GM19238 (cell line): ENCODE results near the gene SLC2A9.

ENCODE experiments used
- DNase-seq: peaks from one replicate; pipeline ENCODE4 v3.0.0; 2011; ENCODE audit warnings: low spot score; ENCODE audit not compliant: insufficient read length

Gene SLC2A9

DNA sequence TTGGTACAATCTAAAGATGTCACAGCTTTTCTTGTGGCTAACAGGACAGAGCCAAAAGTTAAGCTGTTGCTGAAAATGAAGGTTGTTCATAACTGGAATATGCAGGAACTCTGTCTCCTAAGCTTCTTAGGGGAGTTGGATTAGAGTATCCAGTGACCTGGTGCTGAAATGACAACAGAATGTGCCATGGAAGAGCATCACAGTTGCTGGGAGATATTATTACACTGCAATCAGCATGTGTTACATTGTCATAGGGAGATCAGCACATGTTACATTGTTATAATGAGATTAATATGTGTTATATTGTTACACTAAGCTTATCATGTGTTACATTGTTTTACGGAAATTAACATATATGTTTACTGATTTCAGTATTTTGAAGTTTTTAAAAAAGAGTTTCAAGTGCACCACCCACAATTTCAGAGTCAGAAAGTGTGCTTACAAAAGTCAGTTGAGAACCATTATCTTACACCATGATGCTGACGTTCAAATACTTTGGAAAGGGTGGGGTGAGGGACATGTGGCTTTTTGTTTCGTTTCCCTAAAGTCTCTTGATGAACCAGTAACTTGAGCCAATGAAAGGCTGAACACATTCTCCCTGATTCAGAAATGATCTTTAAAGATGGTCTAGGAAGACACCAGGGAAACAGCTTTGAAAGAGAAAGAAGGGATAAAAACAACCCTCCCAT is 126.5 kb downstream of the SLC2A9 start:
- no peak for DNase-seq

DNA sequence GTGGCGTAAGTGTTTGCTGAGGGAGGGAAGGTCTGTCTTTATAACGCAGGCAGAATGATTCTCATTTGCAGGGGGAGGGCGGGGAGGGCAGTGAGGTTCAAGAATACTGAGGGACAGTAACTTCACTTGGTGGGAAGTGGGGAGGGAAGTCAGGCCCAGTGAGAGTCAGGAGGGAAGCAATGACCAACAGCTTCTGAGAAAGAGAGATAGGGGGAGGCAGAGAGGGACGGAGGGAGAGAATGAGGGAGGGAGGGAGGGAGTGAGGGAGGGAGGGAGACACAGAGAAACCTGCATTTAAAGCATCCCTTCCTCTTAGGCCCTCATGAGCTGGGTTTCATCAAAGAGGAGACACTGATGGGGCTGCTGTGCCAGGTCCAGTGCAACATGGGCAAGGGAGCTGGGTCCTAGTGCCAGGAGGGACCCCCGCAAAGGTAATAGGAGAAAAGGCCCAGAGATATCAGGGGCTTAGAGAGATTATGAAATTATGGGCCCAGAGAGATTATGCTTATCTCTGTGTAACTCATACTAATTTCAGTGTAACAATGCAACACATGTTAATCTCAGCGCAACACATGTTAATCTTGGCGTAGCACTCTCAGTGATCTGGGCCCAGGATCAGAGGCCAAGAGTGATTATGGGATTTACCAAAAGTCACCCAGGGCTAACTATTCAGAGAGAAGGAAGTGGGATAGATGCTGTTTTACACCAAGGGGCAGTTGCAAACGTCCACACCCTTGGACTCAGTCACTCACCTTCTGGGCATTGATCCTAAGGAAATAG is 127.8 kb downstream of the SLC2A9 start:
- DNase-seq, result no peak

DNA sequence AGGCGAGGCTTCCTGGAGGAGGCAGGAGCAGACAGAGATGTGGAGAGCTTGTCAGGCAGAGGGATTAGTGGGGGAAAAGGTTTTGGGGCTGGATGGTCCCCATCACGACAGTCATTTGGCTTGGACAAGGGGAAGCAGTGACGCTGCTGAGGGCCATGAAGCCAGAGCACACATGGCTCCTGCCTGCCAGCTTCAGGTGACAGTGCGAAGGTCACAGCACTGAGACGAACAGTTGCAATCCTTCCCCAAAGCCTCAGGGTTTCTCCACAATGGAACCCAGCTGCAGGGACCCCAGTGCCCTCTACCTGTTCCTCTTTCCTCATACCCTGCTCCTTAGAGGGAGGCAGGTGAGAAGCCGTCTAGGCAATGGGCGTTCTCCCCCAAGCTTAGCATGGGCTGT is 129.6 kb downstream of the SLC2A9 start:
- DNase-seq, result no peak

DNA sequence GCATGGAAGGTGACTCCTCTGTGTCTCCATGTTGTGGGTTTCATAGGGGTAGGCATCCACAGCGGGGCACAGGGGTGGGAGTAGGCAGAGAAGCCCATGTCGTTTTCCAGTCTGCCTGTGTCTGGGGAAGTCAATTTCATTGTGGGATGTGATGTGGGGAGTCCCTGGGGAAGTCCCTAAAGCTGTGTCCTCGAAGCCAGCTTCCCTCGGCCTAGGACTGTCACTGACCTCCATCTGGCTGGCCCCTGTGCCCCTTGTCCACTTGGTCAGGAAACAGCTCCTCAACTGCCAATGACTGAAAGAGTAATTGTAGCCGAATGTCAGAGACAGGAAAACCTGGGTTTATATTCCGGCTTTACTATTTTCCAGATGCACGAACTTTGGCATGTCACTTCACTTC is 130.2 kb downstream of the SLC2A9 start:
- no peak for DNase-seq

DNA sequence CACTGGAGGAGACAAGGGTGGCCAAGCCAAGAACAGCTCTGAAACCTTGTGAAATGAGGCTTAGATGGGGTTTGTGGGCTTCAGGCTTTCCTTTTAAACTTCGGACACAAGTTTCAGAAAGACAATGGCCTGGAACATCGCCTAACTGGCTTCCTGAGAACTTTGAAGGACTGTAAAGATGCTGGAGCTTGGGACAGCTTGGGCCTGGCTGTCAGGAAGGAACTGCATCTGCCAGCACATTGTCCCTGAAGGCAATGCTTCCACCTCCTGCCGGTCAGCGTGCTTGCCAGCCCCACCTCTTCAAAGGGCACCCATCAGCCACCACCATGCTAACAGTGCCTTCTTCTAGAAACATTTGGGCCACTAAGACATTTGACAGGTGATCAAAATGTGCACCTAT is 132.0 kb downstream of the SLC2A9 start:
- no peak for DNase-seq

DNA sequence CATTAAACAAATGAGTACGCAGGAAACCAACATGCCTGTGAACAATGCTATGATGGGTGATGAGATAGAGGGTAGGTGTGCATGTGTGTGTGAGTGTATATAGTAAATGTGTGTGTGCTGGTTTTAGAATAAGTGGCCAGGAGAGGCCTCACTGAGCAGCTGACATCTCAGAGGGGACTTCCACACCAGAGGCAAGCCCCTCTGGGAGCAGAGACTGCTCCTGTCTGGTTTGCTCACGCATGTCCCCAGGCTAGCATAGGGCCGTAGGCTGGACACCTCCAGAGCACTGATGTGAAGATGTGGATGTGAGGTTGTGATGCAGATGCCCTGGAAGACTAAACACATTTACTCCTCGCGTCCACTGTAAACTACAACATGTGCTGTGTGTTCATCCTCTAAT is 135.3 kb downstream of the SLC2A9 start:
- no peak for DNase-seq

DNA sequence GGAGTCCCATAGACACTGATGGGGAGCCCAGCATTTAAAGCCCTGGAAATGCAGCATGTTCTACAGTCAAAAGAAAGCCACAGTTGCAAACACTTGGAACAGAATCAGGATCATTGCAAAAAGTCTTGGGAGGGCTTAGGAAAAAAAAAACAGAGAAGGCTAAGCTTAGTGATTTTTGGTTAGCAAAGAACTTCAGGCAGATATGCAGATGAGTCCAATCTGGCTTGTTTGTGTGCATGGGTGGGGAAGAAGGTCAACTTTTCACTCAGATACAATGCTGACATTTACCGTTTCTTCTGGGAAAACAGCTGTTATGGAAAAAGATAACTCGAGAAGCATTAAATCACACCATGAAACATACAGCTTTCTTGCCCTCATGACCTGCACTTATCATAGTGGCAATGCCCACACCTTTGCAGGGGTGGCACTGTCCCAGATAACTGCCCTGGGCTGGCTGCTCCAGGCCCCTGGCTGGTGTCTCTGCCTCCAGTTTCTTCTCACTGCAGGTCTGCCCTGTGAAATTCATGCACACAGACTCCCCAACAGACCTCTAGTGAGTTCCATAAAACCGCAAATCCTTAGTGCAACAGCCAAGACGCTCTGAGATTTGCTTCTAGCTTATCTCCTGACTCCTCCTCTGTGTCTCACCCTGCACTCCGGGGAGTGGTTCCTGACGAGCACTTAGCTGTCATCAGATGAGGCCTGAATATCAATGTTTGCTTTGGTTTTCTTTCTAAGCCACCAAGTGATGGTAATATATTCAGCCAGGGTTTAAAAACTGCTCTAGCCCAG is 140.7 kb downstream of the SLC2A9 start:
- no peak for DNase-seq

DNA sequence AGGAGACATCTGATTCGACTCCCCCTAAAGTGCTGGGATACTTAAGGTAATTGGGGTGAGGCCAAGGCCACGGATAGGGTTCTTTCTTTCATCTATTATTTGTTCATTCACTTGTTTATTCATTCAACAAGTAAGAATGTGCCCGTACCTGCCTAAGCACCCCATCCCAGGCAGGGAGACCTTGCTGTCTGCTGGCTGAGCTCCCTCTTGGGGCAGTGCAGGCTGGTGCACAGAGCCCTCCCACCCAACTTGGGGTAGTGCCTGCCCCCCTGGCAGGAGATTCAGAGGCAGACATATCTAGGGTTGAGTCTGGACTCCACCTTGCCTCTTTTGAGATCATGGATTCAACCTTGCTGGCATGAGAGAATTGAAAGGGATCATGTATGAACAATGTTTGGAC is 144.2 kb downstream of the SLC2A9 start:
- no peak for DNase-seq

DNA sequence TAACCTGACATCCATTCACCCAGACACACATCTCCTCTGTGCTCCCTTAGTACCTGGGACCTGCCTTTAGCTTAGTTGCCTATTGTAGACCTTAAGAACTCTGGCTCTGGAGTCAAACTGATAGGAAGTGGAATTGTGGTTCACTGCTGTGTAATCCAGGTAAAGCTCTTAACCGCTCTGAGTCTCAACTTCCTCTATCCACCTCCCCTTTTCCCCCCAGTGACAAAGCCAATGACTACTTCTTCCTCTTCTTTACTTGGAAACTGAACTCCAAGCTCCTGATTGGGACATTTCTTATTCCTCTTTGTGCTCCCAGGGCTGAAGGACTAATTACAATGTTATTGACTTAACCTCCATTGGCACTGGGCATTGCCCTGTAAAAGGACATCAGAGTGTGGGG is 145.8 kb downstream of the SLC2A9 start:
- no peak for DNase-seq

DNA sequence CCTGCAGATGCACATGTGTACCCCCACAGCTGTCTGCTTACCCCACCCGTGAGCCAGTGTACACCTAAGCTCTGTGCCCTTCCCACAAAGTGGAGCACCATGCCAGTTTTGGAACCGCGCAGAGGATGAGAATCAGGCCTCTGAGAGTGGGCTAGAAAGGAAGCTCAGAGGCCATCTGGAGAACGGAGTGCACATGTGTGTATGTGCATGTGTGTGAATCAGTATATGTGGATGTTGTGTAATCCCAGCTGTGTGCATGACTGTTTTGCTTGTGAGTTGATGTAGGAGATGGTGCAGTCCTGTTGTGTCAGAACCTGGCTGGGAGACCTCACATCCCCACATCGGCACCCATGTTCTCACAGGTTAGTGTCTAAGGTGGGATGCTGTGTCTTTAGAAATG is 146.9 kb downstream of the SLC2A9 start:
- no peak for DNase-seq

DNA sequence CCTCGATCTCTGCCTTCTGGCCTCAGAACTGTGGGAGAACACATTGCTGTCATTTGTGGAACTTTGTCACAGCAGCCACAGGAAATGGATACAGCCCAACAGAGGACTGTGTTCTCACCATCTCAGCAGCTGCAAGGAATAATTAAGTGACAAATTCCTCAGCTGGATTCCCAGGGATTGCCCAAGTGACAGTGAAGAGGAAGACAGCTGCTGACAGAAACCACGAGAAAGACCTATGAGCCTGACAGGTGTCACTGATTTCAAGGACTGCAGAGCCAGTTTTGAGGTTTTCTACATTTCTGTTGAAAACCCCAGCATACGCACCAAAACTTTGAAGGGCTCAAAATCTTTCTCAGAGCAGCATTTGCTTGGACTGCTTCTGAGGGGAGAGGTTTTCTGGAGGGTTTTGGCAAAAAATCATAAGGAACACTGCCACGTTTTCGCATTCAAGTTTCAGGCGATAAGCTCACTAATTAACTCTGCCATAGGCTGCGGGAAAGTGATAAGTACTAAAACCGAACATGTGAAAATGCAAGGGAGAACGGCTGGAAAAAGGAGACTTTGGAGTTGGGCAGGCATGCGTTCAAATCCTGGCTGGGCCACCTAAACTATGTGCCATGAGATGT is 151.0 kb downstream of the SLC2A9 start:
- DNase-seq, result no peak

DNA sequence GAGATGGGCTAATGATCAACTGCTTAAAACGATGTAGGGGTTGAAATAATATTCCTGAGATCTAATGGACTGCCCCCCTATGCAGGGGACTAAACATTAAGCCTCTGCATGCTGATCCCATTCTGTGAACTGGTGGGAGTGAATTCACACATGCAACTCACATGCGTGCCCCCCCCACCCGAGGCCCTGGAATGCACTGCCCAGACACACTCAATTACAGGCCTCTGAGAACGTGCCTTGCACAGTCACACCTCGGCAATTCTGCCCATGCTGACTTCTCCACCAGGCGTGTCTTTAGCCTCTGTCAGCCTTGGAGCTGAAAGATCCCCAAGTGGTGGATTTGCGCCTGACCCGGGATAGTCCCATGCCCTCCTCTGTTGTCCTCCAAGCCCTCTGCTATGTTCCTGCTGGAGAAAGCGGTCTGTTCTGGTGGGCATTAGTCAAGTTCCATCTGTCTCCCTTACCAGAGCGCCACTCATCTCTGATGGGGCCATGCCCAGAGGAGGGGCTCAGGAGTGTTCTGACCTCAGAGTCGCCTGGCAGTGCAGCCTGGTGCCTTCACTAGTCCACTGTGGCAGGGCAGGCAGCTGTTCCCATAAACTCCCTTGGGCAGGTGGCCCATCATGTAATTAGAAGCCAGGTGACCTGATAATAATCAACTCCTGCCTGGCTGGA is 153.4 kb downstream of the SLC2A9 start:
- DNase-seq, result no peak

DNA sequence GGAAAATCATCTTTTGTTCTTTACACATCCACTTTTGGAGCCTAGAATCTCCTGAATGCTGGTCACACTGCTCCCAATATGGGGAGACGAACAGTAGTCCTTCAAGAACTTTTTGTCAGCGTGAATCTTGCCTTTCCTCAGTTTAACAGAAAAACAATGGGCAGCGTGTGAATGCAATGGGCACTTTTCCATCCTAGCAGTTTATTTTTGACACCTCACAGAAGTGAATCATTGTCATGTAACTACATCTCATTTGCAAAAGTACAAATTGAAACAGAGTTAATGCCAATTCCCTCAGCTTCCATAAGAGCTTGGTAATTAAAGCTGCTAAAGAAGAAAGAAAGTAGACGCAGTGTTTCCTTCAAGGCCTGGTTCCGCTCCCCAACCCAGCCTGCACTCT is 154.4 kb downstream of the SLC2A9 start:
- DNase-seq, result no peak

DNA sequence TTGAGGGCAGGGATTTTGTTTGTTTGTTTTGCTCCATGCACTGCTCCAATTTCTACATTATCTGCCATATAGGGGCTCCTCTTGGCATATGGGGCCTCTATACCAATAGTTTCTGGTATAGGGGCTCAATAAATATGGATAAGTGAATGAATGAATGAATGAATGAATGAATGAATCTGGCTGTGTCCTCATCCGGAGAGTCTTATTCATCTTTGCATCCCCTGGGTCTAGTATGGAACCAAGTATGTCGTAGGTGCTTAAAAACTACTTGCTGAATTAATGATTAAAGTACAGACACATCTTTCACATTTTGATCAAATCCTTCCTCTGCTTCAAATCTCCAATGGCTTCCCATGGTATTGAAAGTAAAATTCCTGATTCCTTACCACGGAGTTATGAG is 159.7 kb downstream of the SLC2A9 start:
- no peak for DNase-seq

DNA sequence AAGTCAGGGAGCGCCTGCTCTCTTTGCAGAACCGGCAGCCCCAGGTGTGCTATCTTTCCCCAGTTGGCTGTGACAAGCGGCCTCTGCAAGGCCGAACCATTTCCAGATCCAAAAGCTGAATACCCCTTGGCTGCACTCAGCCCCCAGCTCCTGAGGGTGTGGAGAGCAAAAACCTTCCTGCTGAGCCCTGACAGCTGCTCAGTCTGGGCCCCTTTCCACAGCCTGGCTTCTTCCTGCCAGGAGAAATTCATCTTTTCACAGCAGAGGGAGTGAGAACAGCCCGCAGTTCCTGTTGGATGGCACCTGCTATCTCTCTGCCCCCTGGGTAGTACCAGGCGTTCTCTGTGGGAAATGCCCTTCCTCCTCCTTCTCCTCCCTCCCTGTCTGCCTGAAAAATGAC is 161.5 kb downstream of the SLC2A9 start:
- no peak for DNase-seq

DNA sequence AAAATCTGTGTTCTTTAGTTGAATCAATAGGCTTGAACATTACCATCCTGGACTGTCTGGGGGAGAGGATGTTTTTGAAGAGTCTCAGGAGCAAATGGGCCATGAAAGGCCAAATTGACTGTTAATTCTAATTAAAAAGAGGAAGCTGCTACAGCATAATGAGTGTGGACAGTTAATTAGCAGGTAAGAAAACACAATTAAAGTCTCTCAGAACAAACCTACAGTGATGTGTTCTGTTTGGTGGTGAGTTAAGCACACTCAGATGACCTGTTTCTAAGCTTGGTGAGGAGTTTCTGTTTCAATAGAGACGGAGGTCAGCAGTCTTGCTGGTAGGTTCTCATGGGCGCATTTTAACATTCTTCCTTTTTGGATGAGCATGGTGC is 171.8 kb downstream of the SLC2A9 start:
- DNase-seq, result no peak

DNA sequence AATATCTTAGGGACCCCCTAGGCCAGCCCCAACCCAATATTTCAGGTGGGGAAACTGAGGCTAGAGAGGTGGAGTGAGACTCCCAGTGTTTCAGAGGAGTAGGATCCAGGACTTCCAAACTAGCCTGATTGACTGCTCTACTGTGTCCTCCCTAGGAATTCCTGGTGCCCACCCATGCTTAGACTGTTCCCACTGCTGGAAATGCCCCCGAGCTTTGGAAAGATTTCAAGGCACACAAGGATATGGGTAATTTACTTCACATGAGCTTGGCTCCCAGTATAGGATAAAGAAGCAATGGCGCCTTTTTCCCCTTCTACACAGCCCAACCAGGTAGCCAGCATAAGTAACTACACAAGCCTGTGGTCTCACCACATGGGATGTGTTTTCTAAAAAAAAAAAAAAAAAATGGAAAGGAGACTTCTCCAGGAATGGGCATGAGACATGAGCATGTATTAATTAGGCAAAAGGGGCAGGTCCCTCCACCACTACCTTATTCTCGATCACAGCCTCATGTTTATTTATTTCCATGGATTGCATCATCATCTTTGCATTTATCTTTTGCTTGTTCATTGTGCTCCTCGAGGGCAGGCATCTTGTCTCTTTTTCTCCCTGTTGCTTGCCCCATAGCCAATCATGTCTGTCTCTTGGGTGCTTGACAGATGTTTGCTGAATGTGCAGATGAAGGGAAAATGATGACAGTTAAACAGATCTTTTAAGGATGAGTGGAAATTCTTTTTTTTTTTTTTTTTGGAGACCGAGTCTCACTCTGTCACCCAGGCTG is 173.1 kb downstream of the SLC2A9 start:
- DNase-seq, result no peak

DNA sequence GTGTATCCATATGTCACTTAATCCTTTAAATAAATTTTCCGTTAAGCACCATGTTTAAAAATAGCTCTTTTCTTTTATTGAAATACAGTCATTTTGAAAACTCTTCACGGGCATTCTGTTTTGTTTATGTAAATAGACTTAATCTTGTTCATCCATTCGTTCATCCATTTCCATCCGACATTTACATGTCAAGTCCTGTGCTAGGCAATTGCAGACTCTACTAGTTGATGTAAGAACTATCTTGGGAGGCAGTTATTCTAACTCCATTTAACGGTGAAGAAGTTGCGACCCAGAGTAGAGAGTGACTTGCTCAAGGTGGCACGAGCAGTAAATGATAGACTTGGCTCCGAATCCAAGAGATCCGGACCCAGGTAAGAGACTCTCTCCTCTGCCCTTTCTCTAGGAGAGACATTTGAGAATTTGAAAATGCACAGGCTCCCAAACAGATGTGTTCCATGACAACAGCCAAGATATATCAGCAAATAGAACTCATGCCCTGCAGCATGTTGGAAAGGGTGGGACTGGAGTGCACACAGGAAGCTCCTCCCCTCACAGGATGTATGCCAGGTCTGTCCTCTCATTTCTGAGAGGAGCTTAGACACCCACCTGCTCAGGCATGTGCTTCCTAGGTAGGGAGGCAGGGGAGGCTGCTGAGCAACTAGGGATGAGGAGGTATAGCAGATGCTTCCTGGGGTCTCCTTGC is 175.4 kb downstream of the SLC2A9 start:
- DNase-seq, result no peak

DNA sequence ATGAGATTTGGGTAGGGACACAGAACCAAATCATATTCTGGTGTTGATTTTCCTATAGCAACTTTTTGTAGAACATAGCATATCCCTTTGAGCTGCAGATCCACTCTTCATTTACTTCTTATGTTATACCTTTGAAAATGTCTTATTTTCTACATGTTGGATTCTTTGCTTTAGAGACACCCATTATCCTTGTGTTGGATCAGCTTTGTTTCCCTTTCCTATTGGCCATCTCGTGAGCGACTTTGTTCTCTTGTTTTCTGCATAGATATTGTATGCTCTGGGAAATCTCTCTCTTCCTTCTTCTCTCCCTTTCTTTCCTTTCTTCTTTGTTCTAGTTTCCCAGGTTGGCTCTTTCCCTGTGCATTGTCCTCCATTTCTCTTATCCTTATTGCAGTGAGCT is 180.2 kb downstream of the SLC2A9 start:
- no peak for DNase-seq

DNA sequence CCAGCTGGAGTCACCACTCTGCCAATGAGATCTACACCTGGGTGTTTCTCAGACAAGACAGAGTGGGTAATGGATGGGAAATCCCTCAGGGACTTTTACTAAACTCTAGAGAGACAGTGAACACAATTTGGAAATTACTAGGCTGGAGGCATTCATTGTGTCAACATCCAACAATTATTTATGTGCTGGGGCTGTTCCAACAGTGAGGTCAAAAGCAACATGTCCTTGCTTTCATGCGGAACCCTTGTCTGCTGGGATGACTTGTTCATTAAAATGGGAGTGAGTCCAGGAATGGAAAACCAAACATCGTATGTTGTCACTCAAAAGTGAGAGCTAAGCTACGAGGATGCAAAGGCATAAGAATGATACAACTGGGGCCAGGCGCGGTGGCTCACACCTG is 185.9 kb downstream of the SLC2A9 start:
- no peak for DNase-seq
